IMR-90 (cell line): Measurements from ENCODE around the gene DUS2. TPM values are rescaled to one million over a fixed set of nuclear protein-coding genes. Genes with fewer than 3 reads are reported as not detected.

Source experiments
- ATAC-seq: fragments of 200-7000 bp; cut with Tn5 transposase; 2 replicates; pipeline ENCODE4 v1.9.1; 2020; ENCODE audit warnings: low read depth, mild to moderate bottlenecking, moderate library complexity
- BruUV-seq: library from RNA; stranded (reverse); fragments of 400-500 nt; replicated peaks from 2 replicates; lab custom pipeline; 2021; lab: Mats Ljungman, UMichigan
- CTCF ChIA-PET: fragments of 300-600 bp; formaldehyde crosslinking; extraction: SDS; loops from one replicate; lab custom pipeline; 2021; ENCODE audit warnings: antibody characterized with exemption; lab: Yijun Ruan, JAX
- POLR2A ChIA-PET: fragments of 300-600 bp; sonication (Branson Sonifier 250); formaldehyde crosslinking; loops from one replicate; lab custom pipeline; 2022; ENCODE audit warnings: antibody characterized with exemption; ENCODE audit not compliant: unreplicated experiment; lab: Charles Lee
- DNase-seq: peaks from one replicate; pipeline ENCODE4 v3.0.0; 2013
- H2AFZ ChIP-seq: replicated peaks from 2 replicates; pipeline ENCODE3; 2013; ENCODE audit warnings: low read length, mild to moderate bottlenecking; ENCODE audit not compliant: poor library complexity
- H2AK5ac ChIP-seq: 2 replicates; pipeline ENCODE4 v1.6.1; 2013; ENCODE audit warnings: low read depth, low read length, inconsistent platforms
- H2AK9ac ChIP-seq: replicated peaks from 2 replicates; pipeline ENCODE3; 2013; ENCODE audit warnings: mild to moderate bottlenecking, low read depth, low read length, moderate library complexity; ENCODE audit not compliant: poor library complexity
- H2BK120ac ChIP-seq: 2 replicates; pipeline ENCODE4 v1.6.1; 2013; ENCODE audit warnings: low read depth, low read length, inconsistent platforms
- H2BK15ac ChIP-seq: 3 replicates; pipeline ENCODE4 v1.6.1; 2013; ENCODE audit warnings: low read depth, low read length, inconsistent platforms
- H2BK20ac ChIP-seq: 2 replicates; pipeline ENCODE4 v1.6.1; 2013; ENCODE audit warnings: low read depth, mild to moderate bottlenecking, inconsistent platforms, low read length, moderate library complexity
- H2BK5ac ChIP-seq: 2 replicates; pipeline ENCODE4 v1.6.1; 2013; ENCODE audit warnings: mild to moderate bottlenecking, low read depth, low read length, inconsistent platforms; ENCODE audit not compliant: poor library complexity, severe bottlenecking
- H3K14ac ChIP-seq: replicated peaks from 2 replicates; pipeline ENCODE4 v1.6.1; 2013; ENCODE audit warnings: low read depth, low read length, inconsistent platforms
- H3K18ac ChIP-seq: 2 replicates; pipeline ENCODE4 v1.6.1; 2013; ENCODE audit warnings: low read depth, low read length, control low read depth
- H3K23ac ChIP-seq: 2 replicates; pipeline ENCODE4 v1.6.1; 2013; ENCODE audit warnings: low read depth, low read length, inconsistent platforms
- H3K27ac ChIP-seq: 2 replicates; pipeline ENCODE4 v1.5.1; 2013; ENCODE audit warnings: mild to moderate bottlenecking, control low read depth, low read length; ENCODE audit not compliant: insufficient read depth
- H3K27me3 ChIP-seq: 2 replicates; pipeline ENCODE4 v1.6.1; 2013; ENCODE audit warnings: low read length; ENCODE audit not compliant: control insufficient read depth, insufficient read depth
- H3K36me3 ChIP-seq: 2 replicates; pipeline ENCODE4 v1.6.1; 2013; ENCODE audit warnings: low read length, mixed read lengths; ENCODE audit not compliant: control insufficient read depth, insufficient read depth
- H3K4ac ChIP-seq: 2 replicates; pipeline ENCODE4 v1.6.1; 2013; ENCODE audit warnings: low read depth, low read length, inconsistent platforms
- H3K4me1 ChIP-seq: 2 replicates; pipeline ENCODE4 v1.6.1; 2013; ENCODE audit warnings: low read length, mixed read lengths; ENCODE audit not compliant: control insufficient read depth, insufficient read depth
- H3K4me2 ChIP-seq: 2 replicates; pipeline ENCODE4 v1.6.1; 2013; ENCODE audit warnings: low read depth, mild to moderate bottlenecking, control low read depth, low read length, moderate library complexity
- H3K4me3 ChIP-seq: 2 replicates; pipeline ENCODE4 v1.5.1; 2013; ENCODE audit warnings: low read depth, mild to moderate bottlenecking, control low read depth, low read length, moderate library complexity; ENCODE audit not compliant: insufficient read depth
- H3K56ac ChIP-seq: 2 replicates; pipeline ENCODE4 v1.6.1; 2013; ENCODE audit warnings: low read length, inconsistent platforms; ENCODE audit not compliant: insufficient read depth; ENCODE audit errors: extremely low read depth
- H3K79me1 ChIP-seq, 2 experiments: 2 replicates each; pipeline ENCODE4 v1.6.1; 2013; ENCODE audit warnings: low read length in 2 of 2, inconsistent platforms in 1 of 2, low read depth in 1 of 2
- H3K9ac ChIP-seq: 2 replicates; pipeline ENCODE4 v1.6.1; 2013; ENCODE audit warnings: low read depth, low read length, control low read depth
- H3K9me1 ChIP-seq: 2 replicates; pipeline ENCODE4 v1.6.1; 2013; ENCODE audit warnings: low read length, inconsistent platforms; ENCODE audit not compliant: insufficient read depth
- H3K9me3 ChIP-seq: 2 replicates; pipeline ENCODE4 v1.6.1; 2013; ENCODE audit warnings: low read length; ENCODE audit not compliant: control insufficient read depth, insufficient read depth
- H4K20me1 ChIP-seq: 2 replicates; pipeline ENCODE4 v1.6.1; 2013; ENCODE audit warnings: low read length, inconsistent platforms; ENCODE audit not compliant: insufficient read depth
- H4K5ac ChIP-seq: 2 replicates; pipeline ENCODE4 v1.6.1; 2013; ENCODE audit warnings: mild to moderate bottlenecking, low read depth, low read length, control low read depth
- H4K8ac ChIP-seq, 2 experiments: 2 replicates each; pipeline ENCODE4 v1.6.1; 2013; ENCODE audit warnings: low read depth in 2 of 2, low read length in 2 of 2, control low read depth in 1 of 2, inconsistent platforms in 1 of 2
- H4K91ac ChIP-seq: 2 replicates; pipeline ENCODE4 v1.6.1; 2013; ENCODE audit warnings: low read depth, low read length, inconsistent platforms; ENCODE audit not compliant: insufficient read depth
- BHLHE40 ChIP-seq: fragments of 150-350 bp; IDR thresholded peaks from 2 replicates; pipeline ENCODE4 v1.6.1; 2016; ENCODE audit warnings: mild to moderate bottlenecking, low read depth, low read length
- MAZ ChIP-seq: IDR thresholded peaks from 2 replicates; pipeline ENCODE4 v1.6.1; 2012; ENCODE audit warnings: low read depth, mild to moderate bottlenecking, low read length, improper control_type of control experiment, moderate library complexity, borderline replicate concordance
- RAD21 ChIP-seq: IDR thresholded peaks from 2 replicates; pipeline ENCODE4 v1.6.1; 2012; ENCODE audit warnings: low read length, improper control_type of control experiment
- WGBS, 2 experiments: methylation state at CpG; one replicate each; pipeline versions ENCODE4 v1.1.5 to v1.1.7; 2013; ENCODE audit warnings: missing lambda C conversion rate in 2 of 2; ENCODE audit not compliant: insufficient read length in 1 of 2; ENCODE audit errors: extremely low coverage in 2 of 2; 5-methylcytosine and 5-hydroxymethylcytosine counted together
- dilution Hi-C: fragments of 300-500 bp; cut with HindIII; formaldehyde crosslinking; loops from one replicate; pipeline ENCODE4 v1.14.3; 2018; ENCODE audit warnings: low sequenced_read_pairs; ENCODE audit not compliant: unreplicated experiment
- in situ Hi-C: fragments of 300-500 bp; cut with MboI; formaldehyde crosslinking; loops from 3 replicates; pipeline ENCODE4 v1.14.3; 2019; ENCODE audit warnings: low sequenced_read_pairs, inconsistent platforms, mixed read lengths
- intact Hi-C: fragments of 100-400 bp; cut with micrococcal nuclease; formaldehyde crosslinking; loops from 2 replicates; pipeline ENCODE4 v1.10.0; 2022
- polyA plus RNA-seq, 3 experiments: library from polyadenylated mRNA; depleted of rRNA; stranded (reverse); fragments of >200 nt; gene quantifications; 2 replicates each; pipeline ENCODE4 v1.2.3, GENCODE V29; 2012; ENCODE audit warnings: low replicate concordance in 1 of 3
- total RNA-seq: library from RNA; depleted of rRNA; stranded (reverse); fragments of >200 nt; gene quantifications from 2 replicates; pipeline ENCODE4 v1.2.3, GENCODE V29; 2012

The DUS2 gene
- total and polyA plus RNA-seq, 2 of the 4 experiments (the other 2 are of a cell fraction): 15.8 to 30.5 TPM

DNA sequence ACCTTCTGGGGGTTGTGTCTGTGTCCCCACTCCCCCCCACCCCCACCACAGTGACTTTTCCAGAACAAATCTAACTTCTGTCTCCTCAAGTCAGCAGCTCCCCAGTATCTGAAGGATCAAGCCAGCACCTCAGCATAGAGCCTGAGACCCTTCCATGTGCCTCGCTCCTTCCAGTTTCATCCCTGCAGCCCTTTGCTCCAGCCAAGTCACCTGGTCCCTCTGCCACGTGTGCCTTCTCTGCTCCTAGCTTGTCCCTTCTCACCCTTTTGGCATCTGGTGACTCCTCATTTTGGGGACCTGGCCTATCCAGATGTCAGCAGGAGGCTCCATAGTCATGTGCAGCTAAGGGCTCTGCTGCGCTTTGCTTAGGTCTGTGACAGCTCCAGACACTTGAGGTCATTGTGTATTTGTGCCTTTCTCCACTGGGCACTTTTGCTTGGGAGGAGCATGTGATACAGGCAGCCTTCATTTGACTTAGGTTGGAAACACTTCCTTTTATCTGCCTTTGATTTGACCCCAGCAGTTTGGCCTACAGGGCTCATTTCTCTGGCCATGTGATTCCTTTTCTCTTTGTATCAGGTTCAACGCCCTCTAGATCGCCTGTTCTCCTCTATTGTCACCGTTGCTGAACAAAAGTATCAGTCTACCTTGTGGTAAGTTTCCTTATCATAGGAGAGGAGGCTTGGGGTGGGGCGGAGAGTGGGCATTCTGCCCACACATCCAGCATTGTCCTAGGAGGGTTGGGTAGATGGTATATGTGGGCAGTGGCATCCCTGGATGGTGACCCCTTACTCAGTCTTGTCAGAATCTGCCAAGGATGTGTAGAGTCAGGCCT is 55.0 kb downstream of the DUS2 start:
- Histone ChIP-seq H3K79me1 (no peaks in the 10 kb centered on the region), H2AFZ (no peak overlapping the region), H3K4me1 (peaks cover 11% of the 10 kb centered on the region), H2AK9ac (no peak overlapping the region), H2BK120ac (no peak overlapping the region), H2AK5ac (no peak overlapping the region), H4K5ac (no peak overlapping the region), H4K91ac (no peak overlapping the region), H3K9me1 (peaks cover 12% of the 10 kb centered on the region), H3K14ac (no peak overlapping the region), H2BK15ac (no peak overlapping the region), H3K9ac (no peak overlapping the region), H4K8ac (no peak overlapping the region), H3K4ac (no peak overlapping the region), H3K9me3 (no peaks in the 10 kb centered on the region), H3K23ac (no peak overlapping the region), H3K56ac (no peak overlapping the region), H3K36me3 (peaks cover 38% of the 10 kb centered on the region), H3K27ac (no peak overlapping the region), H3K18ac (no peak overlapping the region), H2BK20ac (no peak overlapping the region), H3K27me3 (no peaks in the 10 kb centered on the region), H4K20me1 (no peaks in the 10 kb centered on the region), H3K4me2 (no peak overlapping the region), H3K4me3 (no peak overlapping the region), H2BK5ac (no peak overlapping the region)
- DNase-seq: no peak
- BruUV-seq: no TSS peak
- dilution Hi-C loops: no loop called here
- TF ChIP-seq RAD21 (no peak), MAZ (no peak), BHLHE40 (no peak)
- ChIA-PET CTCF (no interaction called here), POLR2A (no interaction called here)
- intact Hi-C loops: no loop called here
- no peak for ATAC-seq
- in situ Hi-C loops: no loop called here
- 100% methylated on average over 2 of the region's 7 CpGs; no CpG with 5 or more reads in 1 of the 2 experiments for WGBS, 2 experiments
